Measurements from ENCODE around the gene VPS37D.

DNA sequence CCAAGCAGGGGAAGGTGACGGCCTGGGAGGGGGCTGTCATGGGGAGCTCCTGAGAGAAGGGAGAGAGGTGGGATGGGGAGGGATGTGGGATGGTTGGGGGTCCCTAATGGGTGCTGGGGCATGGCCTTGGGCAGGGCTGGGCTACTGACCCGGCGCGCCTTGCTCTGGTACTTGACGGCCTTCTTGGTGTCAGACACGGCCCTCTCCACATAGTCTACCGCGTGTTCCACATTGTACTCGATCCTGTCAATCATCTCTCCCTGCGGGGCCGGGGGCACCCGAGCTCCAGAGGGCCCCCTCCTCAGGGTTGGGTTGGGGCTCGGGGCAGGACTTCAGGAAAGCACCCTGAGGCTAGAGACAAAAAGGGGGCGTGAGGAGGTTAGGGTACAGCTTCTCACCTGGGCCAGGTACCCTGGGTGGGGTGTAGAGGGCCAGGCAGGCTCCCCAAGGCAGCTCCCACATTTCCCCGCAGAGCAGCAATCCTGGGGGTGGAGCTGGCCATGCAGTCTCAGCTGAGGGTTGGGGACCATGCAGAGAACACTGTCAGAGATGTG lies 33.0 kb downstream of the VPS37D start:
- no peak for TF ChIP-seq SIN3A (IDR thresholded peaks at IDR 0.05; ENCODE audit: borderline replicate concordance, insufficient read depth, low read depth, low read length)
- TF ChIP-seq, protein P1, sequence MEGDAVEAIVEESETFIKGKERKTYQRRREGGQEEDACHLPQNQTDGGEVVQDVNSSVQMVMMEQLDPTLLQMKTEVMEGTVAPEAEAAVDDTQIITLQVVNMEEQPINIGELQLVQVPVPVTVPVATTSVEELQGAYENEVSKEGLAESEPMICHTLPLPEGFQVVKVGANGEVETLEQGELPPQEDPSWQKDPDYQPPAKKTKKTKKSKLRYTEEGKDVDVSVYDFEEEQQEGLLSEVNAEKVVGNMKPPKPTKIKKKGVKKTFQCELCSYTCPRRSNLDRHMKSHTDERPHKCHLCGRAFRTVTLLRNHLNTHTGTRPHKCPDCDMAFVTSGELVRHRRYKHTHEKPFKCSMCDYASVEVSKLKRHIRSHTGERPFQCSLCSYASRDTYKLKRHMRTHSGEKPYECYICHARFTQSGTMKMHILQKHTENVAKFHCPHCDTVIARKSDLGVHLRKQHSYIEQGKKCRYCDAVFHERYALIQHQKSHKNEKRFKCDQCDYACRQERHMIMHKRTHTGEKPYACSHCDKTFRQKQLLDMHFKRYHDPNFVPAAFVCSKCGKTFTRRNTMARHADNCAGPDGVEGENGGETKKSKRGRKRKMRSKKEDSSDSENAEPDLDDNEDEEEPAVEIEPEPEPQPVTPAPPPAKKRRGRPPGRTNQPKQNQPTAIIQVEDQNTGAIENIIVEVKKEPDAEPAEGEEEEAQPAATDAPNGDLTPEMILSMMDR (IDR thresholded peaks at IDR 0.05) = no peak
